ENCODE data around the gene ZNF473. TPM values are rescaled to one million over a fixed set of nuclear protein-coding genes. Genes with fewer than 3 reads are reported as not detected.

Gene ZNF473
- total RNA-seq, 1 donor from 2014 or later: 9.7 TPM

DNA sequence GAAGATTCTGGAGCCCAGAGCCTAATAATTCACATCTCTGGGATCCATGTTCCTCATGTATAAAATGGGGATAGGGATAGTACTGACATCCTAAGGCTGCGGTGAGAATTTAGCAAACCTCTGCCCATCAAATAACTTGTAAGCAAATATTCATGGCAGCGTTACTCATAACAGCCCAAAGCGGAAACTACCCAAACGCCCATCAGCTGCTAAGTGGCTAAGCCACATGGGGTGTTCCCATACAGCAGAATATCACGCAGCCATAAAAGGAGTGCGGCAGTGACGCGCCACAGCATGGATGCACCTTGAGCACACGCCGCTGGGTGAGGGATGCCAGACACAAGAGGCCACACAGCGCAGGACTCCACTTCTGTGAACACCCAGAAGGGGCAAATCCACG lies 20.4 kb upstream of the ZNF473 start:
- H3K4me3 ChIP-seq: no peak overlapping the region
- Mint-ChIP-seq H3K4me1 (no peaks in the 10 kb centered on the region), H3K9me3 (no peaks in the 10 kb centered on the region), H3K36me3 (peaks cover 12% of the 10 kb centered on the region), H3K4me3 (no peak overlapping the region), H3K27ac (no peak overlapping the region), H3K27me3 (ENCODE audit: insufficient read depth, low read depth) (peaks cover 3% of the 10 kb centered on the region)
- H3K4me1 ChIP-seq: no peaks in the 10 kb centered on the region
- no peak overlapping the region for H3K27ac ChIP-seq
- no peak overlapping the region for H3K4me2 ChIP-seq
- H3K36me3 ChIP-seq: no peaks in the 10 kb centered on the region
- H2AFZ ChIP-seq (replicated peaks): no peak overlapping the region
- no peaks in the 10 kb centered on the region for H3F3A ChIP-seq (ENCODE audit: low read depth)
- no peaks in the 10 kb centered on the region for H3K27me3 ChIP-seq
- H3K9ac ChIP-seq: no peak overlapping the region
- H4K20me1 ChIP-seq (ENCODE audit: low read depth): no peaks in the 10 kb centered on the region
- no peaks in the 10 kb centered on the region for H3K9me3 ChIP-seq (ENCODE audit: low read depth)
- no peaks in the 10 kb centered on the region for H3K79me2 ChIP-seq (ENCODE audit: low read depth)
- TF ChIP-seq EZH2phosphoT487 (IDR thresholded peaks at IDR 0.05): no peak
- TF ChIP-seq, protein P1, sequence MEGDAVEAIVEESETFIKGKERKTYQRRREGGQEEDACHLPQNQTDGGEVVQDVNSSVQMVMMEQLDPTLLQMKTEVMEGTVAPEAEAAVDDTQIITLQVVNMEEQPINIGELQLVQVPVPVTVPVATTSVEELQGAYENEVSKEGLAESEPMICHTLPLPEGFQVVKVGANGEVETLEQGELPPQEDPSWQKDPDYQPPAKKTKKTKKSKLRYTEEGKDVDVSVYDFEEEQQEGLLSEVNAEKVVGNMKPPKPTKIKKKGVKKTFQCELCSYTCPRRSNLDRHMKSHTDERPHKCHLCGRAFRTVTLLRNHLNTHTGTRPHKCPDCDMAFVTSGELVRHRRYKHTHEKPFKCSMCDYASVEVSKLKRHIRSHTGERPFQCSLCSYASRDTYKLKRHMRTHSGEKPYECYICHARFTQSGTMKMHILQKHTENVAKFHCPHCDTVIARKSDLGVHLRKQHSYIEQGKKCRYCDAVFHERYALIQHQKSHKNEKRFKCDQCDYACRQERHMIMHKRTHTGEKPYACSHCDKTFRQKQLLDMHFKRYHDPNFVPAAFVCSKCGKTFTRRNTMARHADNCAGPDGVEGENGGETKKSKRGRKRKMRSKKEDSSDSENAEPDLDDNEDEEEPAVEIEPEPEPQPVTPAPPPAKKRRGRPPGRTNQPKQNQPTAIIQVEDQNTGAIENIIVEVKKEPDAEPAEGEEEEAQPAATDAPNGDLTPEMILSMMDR (IDR thresholded peaks at IDR 0.05): no peak
- no peak for DNase-seq (ENCODE audit: low spot score)

DNA sequence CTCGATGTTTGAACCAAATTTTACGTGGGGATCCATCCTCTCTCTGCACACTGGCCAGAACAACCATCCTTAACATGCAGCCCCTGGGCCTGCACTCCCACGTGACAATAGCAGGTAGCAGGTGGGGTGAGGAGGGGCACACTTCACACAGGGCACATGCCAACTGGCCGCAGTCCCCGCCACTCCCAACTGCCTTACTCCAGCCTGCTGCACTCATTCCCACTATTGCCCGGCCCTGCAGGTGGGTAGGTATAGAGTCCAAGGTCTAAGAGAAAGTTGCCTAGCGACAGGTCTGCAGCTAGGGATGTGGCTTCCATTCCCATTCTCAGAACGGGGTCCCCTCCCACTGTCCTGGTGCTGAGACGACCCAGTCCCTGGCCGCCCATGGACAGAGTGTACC lies 18.6 kb upstream of the ZNF473 start:
- no peaks in the 10 kb centered on the region for H3K9me3 Mint-ChIP-seq
- no peaks in the 10 kb centered on the region for H3K36me3 ChIP-seq
- no peaks in the 10 kb centered on the region for H3K4me1 ChIP-seq

DNA sequence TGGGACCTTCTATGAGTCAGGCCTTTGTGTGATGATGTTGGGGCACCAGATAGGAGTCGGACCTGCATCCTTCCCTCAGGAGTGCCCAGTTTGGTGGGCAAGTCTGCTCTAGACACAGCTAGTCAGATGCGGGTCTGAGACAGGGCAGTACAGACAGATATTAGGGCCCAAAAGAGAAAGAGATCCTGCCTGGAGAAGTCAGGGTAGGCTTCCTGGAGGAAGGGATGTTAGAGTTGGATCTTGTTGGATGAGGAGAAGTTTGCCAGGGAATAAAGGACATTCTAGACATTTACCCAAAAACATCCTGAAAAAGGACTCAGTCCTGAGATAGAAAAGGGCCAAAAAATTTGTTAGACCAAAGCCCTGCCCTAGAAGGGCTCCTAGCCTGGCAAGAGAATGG lies 17.9 kb upstream of the ZNF473 start:
- H3K27me3 ChIP-seq: no peaks in the 10 kb centered on the region
- H3K9me3 Mint-ChIP-seq: no peaks in the 10 kb centered on the region
- no peaks in the 10 kb centered on the region for H3K4me1 ChIP-seq
- no peaks in the 10 kb centered on the region for H3K36me3 ChIP-seq
- H3F3A ChIP-seq (ENCODE audit: low read depth): no peaks in the 10 kb centered on the region
- H3K27me3 Mint-ChIP-seq (ENCODE audit: insufficient read depth, low read depth): peaks cover 3% of the 10 kb centered on the region
- no peaks in the 10 kb centered on the region for H3K4me1 Mint-ChIP-seq
- H3K4me3 ChIP-seq: no peak overlapping the region
- no peaks in the 10 kb centered on the region for H3K9me3 ChIP-seq (ENCODE audit: low read depth)
- H4K20me1 ChIP-seq (ENCODE audit: low read depth): no peaks in the 10 kb centered on the region
- H3K36me3 Mint-ChIP-seq: peaks cover 7% of the 10 kb centered on the region
- no peaks in the 10 kb centered on the region for H3K79me2 ChIP-seq (ENCODE audit: low read depth)
- H3K4me3 Mint-ChIP-seq: no peak overlapping the region
- H3K4me2 ChIP-seq: no peak overlapping the region
- no peak overlapping the region for H3K27ac Mint-ChIP-seq
- no peak for TF ChIP-seq EZH2 (IDR thresholded peaks at IDR 0.05)
- no peak for TF ChIP-seq EZH2phosphoT487 (IDR thresholded peaks at IDR 0.05)
- TF ChIP-seq, protein P1 (IDR thresholded peaks at IDR 0.05): no peak
- no peak overlapping the region for H2AFZ ChIP-seq (replicated peaks)
- no peak overlapping the region for H3K27ac ChIP-seq
- DNase-seq (ENCODE audit: low spot score): no peak
- no peak overlapping the region for H3K9ac ChIP-seq

More for the DNA sequence above, 18.6 kb upstream of the ZNF473 start:
- no peaks in the 10 kb centered on the region for H3K4me1 Mint-ChIP-seq
- H3K9me3 ChIP-seq (ENCODE audit: low read depth): no peaks in the 10 kb centered on the region
- no peaks in the 10 kb centered on the region for H4K20me1 ChIP-seq (ENCODE audit: low read depth)
- H3K27ac ChIP-seq: no peak overlapping the region
- peaks cover 10% of the 10 kb centered on the region for H3K36me3 Mint-ChIP-seq
- no peaks in the 10 kb centered on the region for H3K27me3 ChIP-seq
- no peak for DNase-seq (ENCODE audit: low spot score)
- no peaks in the 10 kb centered on the region for H3F3A ChIP-seq (ENCODE audit: low read depth)
- no peak overlapping the region for H3K27ac Mint-ChIP-seq
- no peak overlapping the region for H2AFZ ChIP-seq (replicated peaks)
- no peaks in the 10 kb centered on the region for H3K79me2 ChIP-seq (ENCODE audit: low read depth)
- TF ChIP-seq EZH2 (IDR thresholded peaks at IDR 0.05) (no peak), EZH2phosphoT487 (IDR thresholded peaks at IDR 0.05) (no peak)
- TF ChIP-seq, protein P1 (IDR thresholded peaks at IDR 0.05): no peak
- no peak overlapping the region for H3K4me2 ChIP-seq
- H3K9ac ChIP-seq: no peak overlapping the region
- H3K4me3 ChIP-seq: no peak overlapping the region
- H3K27me3 Mint-ChIP-seq (ENCODE audit: insufficient read depth, low read depth): peaks cover 3% of the 10 kb centered on the region
- no peak overlapping the region for H3K4me3 Mint-ChIP-seq
